ENCODE measurements around the gene VPS36.

GRCh38 chr13:52447354-52447753, 3.1 kb downstream of the VPS36 start:
- TF ChIP-seq EP300 (IDR thresholded peaks at IDR 0.05), result no peak
- no peak for TF ChIP-seq CTCF (IDR thresholded peaks at IDR 0.05)
- no peak for TF ChIP-seq POLR2A (IDR thresholded peaks at IDR 0.05; ENCODE audit: low read depth)
- TF ChIP-seq POLR2AphosphoS5 (IDR thresholded peaks at IDR 0.05), result no peak
